ENCODE results near the gene PCDHA11. TPM values are rescaled to one million over a fixed set of nuclear protein-coding genes. Genes with fewer than 3 reads are reported as not detected.
"Not testable (repeated sequence)": the region's sequence is repeated elsewhere in the genome, so short reads cannot be mapped to it uniquely, and the experiment has no call there.

Gene PCDHA11
- total and polyA plus RNA-seq, 3 experiments from 2014 or later = not detected

DNA sequence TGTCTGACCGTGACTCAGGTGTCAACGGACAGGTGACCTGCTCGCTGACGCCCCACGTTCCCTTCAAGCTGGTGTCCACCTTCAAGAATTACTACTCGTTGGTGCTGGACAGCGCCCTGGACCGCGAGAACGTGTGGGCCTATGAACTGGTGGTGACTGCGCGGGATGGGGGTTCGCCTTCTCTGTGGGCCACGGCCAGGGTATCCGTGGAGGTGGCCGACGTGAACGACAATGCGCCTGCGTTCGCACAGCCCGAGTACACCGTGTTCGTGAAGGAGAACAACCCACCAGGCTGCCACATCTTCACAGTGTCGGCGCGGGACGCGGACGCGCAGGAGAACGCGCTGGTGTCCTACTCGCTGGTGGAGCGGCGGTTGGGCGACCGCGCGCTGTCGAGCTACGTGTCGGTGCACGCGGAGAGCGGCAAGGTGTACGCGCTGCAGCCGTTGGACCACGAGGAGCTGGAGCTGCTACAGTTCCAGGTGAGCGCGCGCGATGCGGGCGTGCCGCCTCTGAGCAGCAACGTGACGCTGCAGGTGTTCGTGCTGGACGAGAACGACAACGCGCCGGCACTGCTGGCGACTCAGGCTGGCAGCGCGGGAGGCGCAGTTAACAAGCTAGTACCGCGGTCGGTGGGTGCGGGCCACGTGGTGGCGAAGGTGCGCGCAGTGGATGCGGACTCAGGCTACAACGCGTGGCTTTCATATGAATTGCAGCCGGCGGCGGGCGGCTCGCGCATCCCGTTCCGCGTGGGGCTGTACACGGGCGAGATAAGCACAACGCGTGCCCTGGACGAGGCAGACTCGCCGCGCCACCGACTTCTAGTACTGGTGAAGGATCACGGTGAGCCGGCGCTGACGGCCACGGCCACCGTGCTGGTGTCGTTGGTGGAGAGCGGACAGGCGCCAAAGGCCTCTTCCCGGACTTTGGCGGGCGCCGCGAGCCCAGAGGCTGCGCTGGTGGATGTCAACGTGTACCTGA is 1.8 kb downstream of the PCDHA11 start:
- no peak overlapping the region for H3K27ac Mint-ChIP-seq
- H3K9me3 Mint-ChIP-seq = peaks cover 10 to 40% (median 22%) of the 10 kb centered on the region in 5 donors
- ChIA-PET CTCF (no interaction called here), POLR2A (no interaction called here)
- H3K4me3 Mint-ChIP-seq = no peak overlapping the region
- H3K4me1 Mint-ChIP-seq = no peaks in the 10 kb centered on the region
- peaks cover 0 to 9% (median 0%) of the 10 kb centered on the region in 3 donors for H3K36me3 Mint-ChIP-seq
- H3K4me1 ChIP-seq (ENCODE audit: insufficient read depth, low read length) = no peaks in the 10 kb centered on the region
- no peaks in the 10 kb centered on the region for H3K36me3 ChIP-seq (ENCODE audit: insufficient read depth, low read length)
- H3K4me3 ChIP-seq (ENCODE audit: low read length) = no peak overlapping the region
- no peaks in the 10 kb centered on the region for H3K27me3 ChIP-seq (ENCODE audit: insufficient read depth, low read length, poor library complexity, severe bottlenecking)
- no peaks in the 10 kb centered on the region for H3K9me3 ChIP-seq (ENCODE audit: low read length)
- no peak for DNase-seq
- H3K27ac ChIP-seq (ENCODE audit: low read depth, low read length) = no peak overlapping the region
- peaks cover 10 to 30% of the 10 kb centered on the region in 2 donors for H3K27me3 Mint-ChIP-seq

DNA sequence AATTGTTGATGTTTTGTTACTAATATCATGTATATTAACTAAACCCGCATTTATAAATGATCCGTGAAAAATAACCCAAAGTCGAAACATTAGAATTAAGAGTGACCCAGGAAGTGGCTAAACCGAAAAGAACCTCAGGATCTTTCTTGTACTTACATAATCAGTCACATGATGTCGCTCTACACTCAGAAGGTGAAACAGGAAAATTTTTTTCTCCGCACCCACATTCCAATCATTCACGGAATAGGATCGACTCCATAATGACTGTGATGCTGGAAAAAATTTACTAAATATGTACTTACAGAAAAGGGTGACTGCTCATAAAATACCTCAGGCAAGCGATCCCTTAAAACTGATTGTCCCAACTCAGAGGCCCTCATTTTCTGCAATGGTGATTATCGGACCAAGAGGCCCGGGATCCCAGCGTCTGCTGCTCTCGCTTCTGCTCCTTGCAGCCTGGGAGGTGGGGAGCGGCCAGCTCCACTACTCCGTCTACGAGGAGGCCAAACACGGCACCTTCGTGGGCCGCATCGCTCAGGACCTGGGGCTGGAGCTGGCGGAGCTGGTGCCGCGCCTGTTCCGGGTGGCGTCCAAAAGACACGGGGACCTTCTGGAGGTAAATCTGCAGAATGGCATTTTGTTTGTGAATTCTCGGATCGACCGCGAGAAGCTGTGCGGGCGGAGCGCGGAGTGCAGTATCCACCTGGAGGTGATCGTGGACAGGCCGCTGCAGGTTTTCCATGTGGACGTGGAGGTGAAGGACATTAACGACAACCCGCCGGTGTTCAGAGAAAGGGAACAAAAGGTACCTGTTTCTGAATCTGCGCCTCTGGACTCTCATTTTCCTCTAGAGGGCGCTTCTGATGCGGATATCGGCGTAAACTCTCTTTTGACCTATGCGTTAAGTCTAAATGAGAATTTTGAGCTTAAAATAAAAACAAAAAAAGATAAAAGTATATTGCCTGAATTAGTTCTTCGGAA is 6.6 kb downstream of the PCDHA11 start, which contains the start of gene PCDHA12:
Gene PCDHA12, plus strand, starts transcription at position 224 of the 981 bp plus-strand sequence. Its CDS starts 165 bp downstream, at position 389.
- H3K36me3 Mint-ChIP-seq = peaks cover 0 to 5% (median 0%) of the 10 kb centered on the region in 3 donors

DNA sequence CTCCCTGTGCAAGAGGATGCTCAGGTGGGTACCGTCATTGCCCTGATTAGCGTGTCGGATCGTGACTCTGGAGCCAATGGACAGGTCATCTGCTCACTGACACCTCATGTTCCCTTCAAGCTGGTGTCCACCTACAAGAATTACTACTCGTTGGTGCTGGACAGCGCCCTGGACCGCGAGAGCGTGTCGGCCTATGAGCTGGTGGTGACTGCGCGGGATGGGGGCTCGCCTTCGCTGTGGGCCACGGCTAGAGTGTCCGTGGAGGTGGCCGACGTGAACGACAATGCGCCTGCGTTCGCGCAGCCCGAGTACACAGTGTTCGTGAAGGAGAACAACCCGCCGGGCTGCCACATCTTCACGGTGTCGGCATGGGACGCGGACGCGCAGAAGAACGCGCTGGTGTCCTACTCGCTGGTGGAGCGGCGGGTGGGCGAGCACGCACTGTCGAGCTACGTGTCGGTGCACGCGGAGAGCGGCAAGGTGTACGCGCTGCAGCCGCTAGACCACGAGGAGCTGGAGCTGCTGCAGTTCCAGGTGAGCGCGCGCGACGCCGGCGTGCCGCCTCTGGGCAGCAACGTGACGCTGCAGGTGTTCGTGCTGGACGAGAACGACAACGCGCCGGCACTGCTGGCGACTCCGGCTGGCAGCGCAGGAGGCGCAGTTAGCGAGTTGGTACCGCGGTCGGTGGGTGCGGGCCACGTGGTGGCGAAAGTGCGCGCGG is 7.9 kb downstream of the PCDHA11 start:
- not testable (repeated sequence) for H3K27ac Mint-ChIP-seq; H3K9me3 ChIP-seq (ENCODE audit: low read length); H3K4me3 Mint-ChIP-seq

More for the DNA sequence above, 6.6 kb downstream of the PCDHA11 start, which contains the start of gene PCDHA12:
- H3K27me3 ChIP-seq (ENCODE audit: insufficient read depth, low read length, poor library complexity, severe bottlenecking) = peaks cover 4% of the 10 kb centered on the region
- H3K4me3 ChIP-seq (ENCODE audit: low read length) = no peak within 1 kb of the TSS
- POLR2A ChIA-PET = no interaction called here
- H3K27ac Mint-ChIP-seq = no peak within 1 kb of the TSS
- peaks cover 3% of the 10 kb centered on the region for H3K9me3 ChIP-seq (ENCODE audit: low read length)
- no peak within 1 kb of the TSS for H3K27ac ChIP-seq (ENCODE audit: low read depth, low read length)
- peaks cover 30 to 41% of the 10 kb centered on the region in 2 donors for H3K27me3 Mint-ChIP-seq
- CTCF ChIA-PET = no interaction called here
- peaks cover 6 to 38% (median 31%) of the 10 kb centered on the region in 5 donors for H3K9me3 Mint-ChIP-seq
- H3K4me3 Mint-ChIP-seq = no peak within 1 kb of the TSS
- H3K4me1 ChIP-seq (ENCODE audit: insufficient read depth, low read length) = no peaks in the 10 kb centered on the region
- H3K4me1 Mint-ChIP-seq = no peaks in the 10 kb centered on the region
- H3K36me3 ChIP-seq (ENCODE audit: insufficient read depth, low read length) = no peaks in the 10 kb centered on the region
- no peak for DNase-seq

DNA sequence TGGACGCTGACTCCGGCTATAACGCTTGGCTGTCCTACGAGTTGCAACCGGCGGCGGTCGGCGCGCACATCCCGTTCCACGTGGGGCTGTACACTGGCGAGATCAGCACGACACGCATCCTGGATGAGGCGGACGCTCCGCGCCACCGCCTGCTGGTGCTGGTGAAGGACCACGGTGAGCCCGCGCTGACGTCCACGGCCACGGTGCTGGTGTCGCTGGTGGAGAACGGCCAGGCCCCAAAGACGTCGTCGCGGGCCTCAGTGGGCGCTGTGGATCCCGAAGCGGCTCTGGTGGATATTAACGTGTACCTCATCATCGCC is 8.5 kb downstream of the PCDHA11 start:
- Histone ChIP-seq H3K27me3 (ENCODE audit: insufficient read depth, low read length, poor library complexity, severe bottlenecking) (peaks cover 4% of the 10 kb centered on the region), H3K36me3 (ENCODE audit: insufficient read depth, low read length) (no peaks in the 10 kb centered on the region), H3K4me1 (ENCODE audit: insufficient read depth, low read length) (no peaks in the 10 kb centered on the region), H3K4me3 (ENCODE audit: low read length) (no peak overlapping the region), H3K9me3 (ENCODE audit: low read length) (peaks cover 3% of the 10 kb centered on the region), H3K27ac (ENCODE audit: low read depth, low read length) (no peak overlapping the region)
- ChIA-PET POLR2A (no interaction called here), CTCF (no interaction called here)
- Mint-ChIP-seq H3K36me3 (peaks cover 0 to 5% (median 0%) of the 10 kb centered on the region in 3 donors), H3K9me3 (peaks cover 13 to 44% (median 34%) of the 10 kb centered on the region in 5 donors), H3K27me3 (peaks cover 36 to 50% of the 10 kb centered on the region in 2 donors), H3K27ac (no peak overlapping the region), H3K4me3 (no peak overlapping the region), H3K4me1 (no peaks in the 10 kb centered on the region)
- no peak for DNase-seq

More for the DNA sequence above, 7.9 kb downstream of the PCDHA11 start:
- H3K36me3 ChIP-seq (ENCODE audit: insufficient read depth, low read length); H3K4me3 ChIP-seq (ENCODE audit: low read length); H3K27me3 ChIP-seq (ENCODE audit: insufficient read depth, low read length, poor library complexity, severe bottlenecking); POLR2A ChIA-PET; H3K36me3 Mint-ChIP-seq; DNase-seq; H3K27ac ChIP-seq (ENCODE audit: low read depth, low read length); H3K4me1 ChIP-seq (ENCODE audit: insufficient read depth, low read length); H3K4me1 Mint-ChIP-seq; CTCF ChIA-PET: not testable (repeated sequence)
- Mint-ChIP-seq H3K9me3 (peaks cover 14 to 46% (median 36%) of the 10 kb centered on the region in 5 donors), H3K27me3 (peaks cover 35 to 50% of the 10 kb centered on the region in 2 donors)

DNA sequence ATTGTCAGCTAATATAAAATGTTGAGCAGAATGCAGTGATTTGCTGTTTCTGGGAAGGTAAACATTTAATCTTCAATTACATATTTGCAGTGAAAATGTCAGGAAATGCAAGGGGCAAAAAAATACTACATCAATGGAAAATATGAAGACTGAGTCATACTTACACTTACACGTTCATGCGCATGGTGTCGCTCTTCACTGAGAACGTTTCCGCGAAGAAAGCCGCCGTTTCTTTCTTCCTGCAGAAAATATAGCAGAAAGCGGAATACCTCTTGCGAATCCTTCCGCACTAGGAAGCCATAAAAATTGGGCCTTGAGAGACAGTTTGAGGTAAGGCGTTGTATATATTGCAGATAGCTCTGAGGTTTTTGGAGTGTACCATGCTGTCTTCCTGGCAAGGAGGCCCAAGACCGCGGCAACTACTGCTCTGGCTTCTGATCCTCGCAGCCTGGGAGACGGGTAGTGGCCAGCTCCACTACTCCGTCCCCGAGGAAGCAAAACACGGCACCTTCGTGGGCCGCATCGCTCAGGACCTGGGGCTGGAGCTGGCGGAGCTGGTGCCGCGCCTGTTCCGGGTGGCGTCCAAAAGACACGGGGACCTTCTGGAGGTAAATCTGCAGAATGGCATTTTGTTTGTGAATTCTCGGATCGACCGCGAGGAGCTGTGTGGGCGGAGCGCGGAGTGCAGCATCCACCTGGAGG is 13.3 kb downstream of the PCDHA11 start, which contains the start of gene PCDHA13:
Gene PCDHA13, plus strand, starts transcription at position 236 of the 702 bp plus-strand sequence. Its CDS starts 145 bp downstream, at position 381.
- Histone ChIP-seq H3K9me3 (ENCODE audit: low read length) (no peaks in the 10 kb centered on the region), H3K4me1 (ENCODE audit: insufficient read depth, low read length) (no peaks in the 10 kb centered on the region), H3K36me3 (ENCODE audit: insufficient read depth, low read length) (no peaks in the 10 kb centered on the region), H3K4me3 (ENCODE audit: low read length) (no peak within 1 kb of the TSS), H3K27me3 (ENCODE audit: insufficient read depth, low read length, poor library complexity, severe bottlenecking) (peaks cover 4% of the 10 kb centered on the region), H3K27ac (ENCODE audit: low read depth, low read length) (no peak within 1 kb of the TSS)
- H3K27ac Mint-ChIP-seq = no peak within 1 kb of the TSS
- DNase-seq = no peak
- peaks cover 26 to 36% of the 10 kb centered on the region in 2 donors for H3K27me3 Mint-ChIP-seq
- H3K4me1 Mint-ChIP-seq = no peaks in the 10 kb centered on the region
- ChIA-PET POLR2A (no interaction called here), CTCF (no interaction called here)
- H3K36me3 Mint-ChIP-seq = no peaks in the 10 kb centered on the region
- peaks cover 20 to 31% (median 21%) of the 10 kb centered on the region in 5 donors for H3K9me3 Mint-ChIP-seq
- H3K4me3 Mint-ChIP-seq = no peak within 1 kb of the TSS

DNA sequence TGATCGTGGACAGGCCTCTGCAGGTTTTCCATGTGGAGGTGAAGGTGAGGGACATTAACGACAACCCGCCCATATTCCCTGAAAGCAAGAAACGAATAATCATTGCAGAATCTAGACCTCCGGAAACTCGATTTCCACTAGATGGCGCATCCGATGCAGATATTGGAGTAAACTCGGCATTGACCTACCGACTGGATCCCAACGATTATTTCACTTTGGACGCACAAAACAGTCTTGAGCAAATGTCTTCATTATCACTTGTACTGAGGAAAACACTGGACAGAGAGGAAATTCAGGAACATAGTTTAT is 13.8 kb downstream of the PCDHA11 start:
- DNase-seq = no peak
- POLR2A ChIA-PET = no interaction called here
- no peaks in the 10 kb centered on the region for H3K36me3 ChIP-seq (ENCODE audit: insufficient read depth, low read length)
- H3K9me3 ChIP-seq (ENCODE audit: low read length) = no peaks in the 10 kb centered on the region
- H3K4me1 Mint-ChIP-seq = no peaks in the 10 kb centered on the region
- peaks cover 20 to 34% (median 24%) of the 10 kb centered on the region in 5 donors for H3K9me3 Mint-ChIP-seq
- H3K36me3 Mint-ChIP-seq = no peaks in the 10 kb centered on the region
- no peak overlapping the region for H3K4me3 Mint-ChIP-seq
- CTCF ChIA-PET = no interaction called here
- peaks cover 4% of the 10 kb centered on the region for H3K27me3 ChIP-seq (ENCODE audit: insufficient read depth, low read length, poor library complexity, severe bottlenecking)
- no peak overlapping the region for H3K4me3 ChIP-seq (ENCODE audit: low read length)
- no peaks in the 10 kb centered on the region for H3K4me1 ChIP-seq (ENCODE audit: insufficient read depth, low read length)
- no peak overlapping the region for H3K27ac ChIP-seq (ENCODE audit: low read depth, low read length)
- peaks cover 28 to 36% of the 10 kb centered on the region in 2 donors for H3K27me3 Mint-ChIP-seq
- H3K27ac Mint-ChIP-seq = no peak overlapping the region

DNA sequence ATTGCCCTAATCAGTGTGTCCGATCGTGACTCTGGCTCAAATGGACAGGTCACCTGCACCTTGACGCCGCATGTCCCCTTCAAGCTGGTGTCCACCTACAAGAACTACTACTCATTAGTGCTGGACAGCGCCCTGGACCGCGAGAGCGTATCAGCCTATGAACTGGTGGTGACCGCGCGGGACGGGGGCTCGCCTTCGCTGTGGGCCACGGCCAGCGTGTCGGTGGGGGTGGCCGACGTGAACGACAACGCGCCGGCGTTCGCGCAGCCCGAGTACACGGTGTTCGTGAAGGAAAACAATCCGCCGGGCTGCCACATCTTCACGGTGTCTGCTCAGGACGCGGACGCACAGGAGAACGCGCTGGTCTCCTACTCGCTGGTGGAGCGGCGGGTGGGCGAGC is 14.6 kb downstream of the PCDHA11 start:
- no peak overlapping the region for H3K27ac ChIP-seq (ENCODE audit: low read depth, low read length)
- no peak overlapping the region for H3K4me3 Mint-ChIP-seq
- H3K4me1 ChIP-seq (ENCODE audit: insufficient read depth, low read length) = no peaks in the 10 kb centered on the region
- H3K9me3 ChIP-seq (ENCODE audit: low read length) = no peaks in the 10 kb centered on the region
- no peak for DNase-seq
- H3K4me1 Mint-ChIP-seq = no peaks in the 10 kb centered on the region
- H3K9me3 Mint-ChIP-seq = peaks cover 20 to 35% (median 24%) of the 10 kb centered on the region in 5 donors
- H3K27me3 Mint-ChIP-seq = peaks cover 30 to 36% of the 10 kb centered on the region in 2 donors
- H3K36me3 ChIP-seq (ENCODE audit: insufficient read depth, low read length) = no peaks in the 10 kb centered on the region
- ChIA-PET CTCF (no interaction called here), POLR2A (no interaction called here)
- H3K4me3 ChIP-seq (ENCODE audit: low read length) = no peak overlapping the region
- H3K36me3 Mint-ChIP-seq = no peaks in the 10 kb centered on the region
- H3K27me3 ChIP-seq (ENCODE audit: insufficient read depth, low read length, poor library complexity, severe bottlenecking) = peaks cover 4% of the 10 kb centered on the region
- H3K27ac Mint-ChIP-seq = no peak overlapping the region
